Measurements from ENCODE around the gene UNCX.

GRCh38 chr7:1284743-1285458 lies 52.2 kb downstream of the UNCX start:
- TF ChIP-seq EZH2phosphoT487 (IDR thresholded peaks at IDR 0.05; ENCODE audit: borderline replicate concordance): no peak
- TF ChIP-seq CTCF (conservative IDR thresholded peaks at IDR 0.05; ENCODE audit: low read length): no peak
